Type B pancreatic cell (in vitro differentiated cells): Measurements from ENCODE around the gene COL25A1. TPM values are rescaled to one million over a fixed set of nuclear protein-coding genes. Genes with fewer than 3 reads are reported as not detected.

Source experiments
- DNase-seq: peaks from one replicate; pipeline ENCODE4 v3.0.0; 2021; ENCODE audit warnings: mixed read lengths; ENCODE audit not compliant: unreplicated experiment; ENCODE audit errors: extremely low spot score
- H3K27ac Mint-ChIP-seq: 2 replicates; pipeline ENCODE4 v1.8.0; 2021; ENCODE audit warnings: mild to moderate bottlenecking, mixed read lengths
- H3K27me3 Mint-ChIP-seq: 2 replicates; pipeline ENCODE4 v1.8.0; 2021; ENCODE audit warnings: mixed read lengths
- H3K36me3 Mint-ChIP-seq: 2 replicates; pipeline ENCODE4 v1.8.0; 2021; ENCODE audit warnings: mixed read lengths
- H3K4me1 Mint-ChIP-seq: one replicate; pipeline ENCODE4 v1.8.0; 2021; ENCODE audit warnings: mixed read lengths; ENCODE audit not compliant: unreplicated experiment
- H3K4me3 Mint-ChIP-seq: 2 replicates; pipeline ENCODE4 v1.8.0; 2021; ENCODE audit warnings: mild to moderate bottlenecking, mixed read lengths
- H3K9me3 Mint-ChIP-seq: 2 replicates; pipeline ENCODE4 v1.8.0; 2021; ENCODE audit warnings: mixed read lengths
- total RNA-seq: library from RNA; stranded (reverse); gene quantifications from 2 replicates; pipeline ENCODE4 v1.2.1, GENCODE V29; 2021; ENCODE audit warnings: low replicate concordance
- TF ChIP-seq, protein P1 (sequence below): fragments of 200-600 bp; sonication (generic); conservative IDR thresholded peaks from 2 replicates; pipeline ENCODE4 v1.5.0; 2021; ENCODE audit warnings: antibody characterized with exemption, mild to moderate bottlenecking

COL25A1 gene
- total RNA-seq, 1 donor from 2014 or later: 9.2 TPM

DNA sequence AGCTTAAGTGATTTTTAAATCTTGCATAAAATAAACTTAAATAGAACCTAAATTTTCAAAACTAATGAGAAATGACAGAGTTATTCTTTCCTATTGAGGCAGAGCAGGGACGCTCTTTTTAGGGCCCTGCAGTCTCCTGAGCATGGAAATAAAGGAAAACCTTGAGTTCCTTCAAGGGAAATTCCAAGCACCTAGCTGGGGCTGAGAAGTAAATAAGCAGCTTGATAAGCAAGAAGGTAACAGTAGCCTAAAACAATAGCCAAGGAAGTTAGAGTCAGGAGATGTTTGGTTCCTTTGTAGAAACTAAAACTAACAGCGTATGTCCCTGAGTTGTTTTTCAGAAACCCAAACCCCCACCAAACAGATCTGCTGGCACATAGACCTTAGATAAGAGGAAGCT lies 174.6 kb downstream of the COL25A1 start:
- Mint-ChIP-seq H3K36me3 (no peaks in the 10 kb centered on the region), H3K9me3 (peaks cover 5% of the 10 kb centered on the region), H3K4me1 (no peaks in the 10 kb centered on the region), H3K27me3 (no peaks in the 10 kb centered on the region), H3K4me3 (no peak overlapping the region), H3K27ac (no peak overlapping the region)
- no peak for DNase-seq
- TF ChIP-seq, protein P1, sequence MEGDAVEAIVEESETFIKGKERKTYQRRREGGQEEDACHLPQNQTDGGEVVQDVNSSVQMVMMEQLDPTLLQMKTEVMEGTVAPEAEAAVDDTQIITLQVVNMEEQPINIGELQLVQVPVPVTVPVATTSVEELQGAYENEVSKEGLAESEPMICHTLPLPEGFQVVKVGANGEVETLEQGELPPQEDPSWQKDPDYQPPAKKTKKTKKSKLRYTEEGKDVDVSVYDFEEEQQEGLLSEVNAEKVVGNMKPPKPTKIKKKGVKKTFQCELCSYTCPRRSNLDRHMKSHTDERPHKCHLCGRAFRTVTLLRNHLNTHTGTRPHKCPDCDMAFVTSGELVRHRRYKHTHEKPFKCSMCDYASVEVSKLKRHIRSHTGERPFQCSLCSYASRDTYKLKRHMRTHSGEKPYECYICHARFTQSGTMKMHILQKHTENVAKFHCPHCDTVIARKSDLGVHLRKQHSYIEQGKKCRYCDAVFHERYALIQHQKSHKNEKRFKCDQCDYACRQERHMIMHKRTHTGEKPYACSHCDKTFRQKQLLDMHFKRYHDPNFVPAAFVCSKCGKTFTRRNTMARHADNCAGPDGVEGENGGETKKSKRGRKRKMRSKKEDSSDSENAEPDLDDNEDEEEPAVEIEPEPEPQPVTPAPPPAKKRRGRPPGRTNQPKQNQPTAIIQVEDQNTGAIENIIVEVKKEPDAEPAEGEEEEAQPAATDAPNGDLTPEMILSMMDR: no peak

DNA sequence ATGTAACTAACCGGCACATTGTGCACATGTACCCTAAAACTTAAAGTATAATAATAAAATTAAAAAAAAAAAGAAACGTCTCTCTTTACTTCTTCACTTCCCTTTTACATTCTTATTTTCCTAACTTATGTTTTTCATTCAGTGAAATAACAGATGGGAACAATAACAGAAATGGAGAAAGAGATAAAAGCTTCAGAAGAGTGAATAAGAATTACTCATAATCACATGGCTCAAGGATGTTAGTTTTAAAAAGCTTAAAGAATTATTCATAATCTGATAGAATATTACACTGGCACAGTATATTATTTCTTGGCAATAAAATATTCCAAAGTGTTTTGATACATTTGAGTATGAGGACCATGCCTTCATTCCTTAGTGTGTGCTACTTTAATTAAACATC lies 175.6 kb downstream of the COL25A1 start:
- Mint-ChIP-seq H3K4me1 (no peaks in the 10 kb centered on the region), H3K27ac (no peak overlapping the region), H3K4me3 (no peak overlapping the region), H3K27me3 (no peaks in the 10 kb centered on the region), H3K9me3 (peaks cover 5% of the 10 kb centered on the region), H3K36me3 (no peaks in the 10 kb centered on the region)
- no peak for DNase-seq
- TF ChIP-seq, protein P1: no peak

DNA sequence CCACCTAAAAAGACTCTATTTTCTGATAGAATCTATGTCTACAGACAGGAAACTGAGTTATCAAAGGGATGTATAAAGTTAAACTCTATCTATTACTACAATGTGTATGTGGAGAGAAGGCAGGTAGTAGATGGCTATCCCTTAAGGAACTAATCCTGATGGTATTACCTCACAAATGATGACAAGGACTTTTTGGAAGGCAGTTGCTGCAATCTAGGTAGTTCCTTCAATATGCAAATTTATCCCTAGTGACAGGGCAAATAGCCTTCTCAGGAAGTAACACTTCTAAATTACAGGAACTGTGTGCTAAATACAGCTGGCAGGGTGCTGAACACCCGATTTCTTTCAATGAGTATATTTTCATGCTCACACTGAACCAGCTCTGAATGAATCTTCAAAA lies 177.4 kb downstream of the COL25A1 start:
- no peak for DNase-seq
- Mint-ChIP-seq H3K36me3 (no peaks in the 10 kb centered on the region), H3K27me3 (peaks cover 3% of the 10 kb centered on the region), H3K4me1 (no peaks in the 10 kb centered on the region), H3K9me3 (peaks cover 5% of the 10 kb centered on the region), H3K4me3 (no peak overlapping the region), H3K27ac (no peak overlapping the region)
- TF ChIP-seq, protein P1: no peak

DNA sequence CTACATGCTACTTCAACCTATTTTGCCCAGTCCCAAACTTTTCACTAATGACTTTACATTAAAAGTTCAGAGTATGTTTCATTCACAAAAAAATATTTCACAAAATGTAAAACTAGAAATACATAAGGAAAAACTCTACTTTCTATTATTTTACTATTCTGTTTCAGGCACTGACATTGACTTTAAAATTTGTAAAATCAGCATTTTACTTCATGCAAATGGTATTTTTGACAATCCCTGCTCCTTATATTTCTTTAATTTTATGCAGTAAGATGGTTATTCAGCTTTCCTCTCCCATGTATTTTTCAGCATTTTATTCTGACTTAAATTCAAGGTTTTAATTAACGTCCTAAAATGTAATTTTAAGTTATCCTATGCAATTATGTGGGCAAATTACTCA lies 178.5 kb downstream of the COL25A1 start:
- no peak overlapping the region for H3K27ac Mint-ChIP-seq
- peaks cover 5% of the 10 kb centered on the region for H3K9me3 Mint-ChIP-seq
- DNase-seq: no peak
- H3K4me3 Mint-ChIP-seq: no peak overlapping the region
- no peaks in the 10 kb centered on the region for H3K36me3 Mint-ChIP-seq
- peaks cover 3% of the 10 kb centered on the region for H3K27me3 Mint-ChIP-seq
- H3K4me1 Mint-ChIP-seq: no peaks in the 10 kb centered on the region
- TF ChIP-seq, protein P1: no peak

DNA sequence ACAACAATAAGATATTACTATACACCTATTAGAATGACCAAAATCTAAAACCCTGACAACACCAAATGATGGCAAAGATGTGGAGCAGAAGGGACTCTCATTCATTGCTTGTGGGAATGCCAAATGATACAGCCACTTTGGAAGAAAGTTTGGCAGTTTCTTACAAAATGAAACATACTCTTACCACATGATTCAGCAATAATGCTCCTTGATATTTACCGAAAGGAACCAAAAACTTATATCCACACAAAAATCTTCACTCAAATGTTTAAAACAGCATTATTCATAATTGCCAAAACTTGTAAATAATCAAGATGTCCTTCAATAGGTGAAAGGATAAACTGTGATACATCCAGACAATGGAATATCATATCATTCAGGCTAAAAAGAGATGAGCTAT lies 180.9 kb downstream of the COL25A1 start:
- Mint-ChIP-seq H3K36me3 (no peaks in the 10 kb centered on the region), H3K4me3 (no peak overlapping the region), H3K4me1 (no peaks in the 10 kb centered on the region), H3K27ac (no peak overlapping the region), H3K27me3 (peaks cover 3% of the 10 kb centered on the region), H3K9me3 (no peaks in the 10 kb centered on the region)
- DNase-seq: no peak
- TF ChIP-seq, protein P1: no peak

DNA sequence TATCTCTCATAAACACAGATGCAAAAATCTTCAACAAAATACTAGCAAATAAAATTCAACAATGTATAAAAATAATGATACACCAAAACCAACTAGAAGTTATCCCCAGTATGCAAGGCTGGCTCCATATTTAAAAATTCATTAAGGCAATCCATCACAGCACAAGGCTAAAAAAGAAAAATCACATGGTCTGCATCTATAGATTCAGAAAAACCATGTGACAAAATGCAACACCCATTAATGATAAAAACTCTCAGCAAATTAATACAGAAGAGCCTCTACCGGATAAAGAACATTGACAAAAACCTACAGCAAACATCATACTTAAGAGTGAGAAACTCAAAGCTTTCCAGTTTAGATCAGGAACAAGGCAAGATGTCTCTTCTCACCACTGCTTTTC lies 182.6 kb downstream of the COL25A1 start:
- Mint-ChIP-seq H3K9me3 (no peaks in the 10 kb centered on the region), H3K27ac (no peak overlapping the region)

More for the DNA sequence above, 182.6 kb downstream of the COL25A1 start:
- no peaks in the 10 kb centered on the region for H3K36me3 Mint-ChIP-seq
- H3K4me1 Mint-ChIP-seq: no peaks in the 10 kb centered on the region
- DNase-seq: no peak
- H3K27me3 Mint-ChIP-seq: peaks cover 3% of the 10 kb centered on the region
- TF ChIP-seq, protein P1: no peak
- no peak overlapping the region for H3K4me3 Mint-ChIP-seq
